Measurements from ENCODE around the gene OLR1. TPM values are rescaled to one million over a fixed set of nuclear protein-coding genes. Genes with fewer than 3 reads are reported as not detected.
A peak's percentile ranks its signal among the peaks of the same experiment; 100 is the strongest.

OLR1 gene
- total RNA-seq, 4 donors from 2014 or later = not detected

- intact Hi-C loops (cut with DNase I; ENCODE audit: low total_unique reads) = no loop called here
- H3K4me3 ChIP-seq (ENCODE audit: low read depth, poor library complexity, severe bottlenecking) = no peak overlapping the region
- 34 to 40% methylated on average over 11 of the region's 11 CpGs for WGBS, 2 donors
- DNase-seq (ENCODE audit: low spot score in 2 of 2) = no peak
- no peak for TF ChIP-seq POLR2A (IDR thresholded peaks at IDR 0.05)
Measured at GRCh38 chr12:10186299-10186698, 14.4 kb upstream of the OLR1 start.

GRCh38 chr12:10184261-10184843 lies 12.4 kb upstream of the OLR1 start:
- H3K4me3 ChIP-seq (ENCODE audit: low read depth, poor library complexity, severe bottlenecking) = no peak overlapping the region
- DNase-seq (ENCODE audit: low spot score in 2 of 2) = no peak
- intact Hi-C loops (cut with DNase I; ENCODE audit: low total_unique reads) = no loop called here
- 59 to 69% methylated on average over 7 of the region's 7 CpGs for WGBS, 2 donors
- no peak for TF ChIP-seq POLR2A (IDR thresholded peaks at IDR 0.05)
- TF ChIP-seq, protein P1, sequence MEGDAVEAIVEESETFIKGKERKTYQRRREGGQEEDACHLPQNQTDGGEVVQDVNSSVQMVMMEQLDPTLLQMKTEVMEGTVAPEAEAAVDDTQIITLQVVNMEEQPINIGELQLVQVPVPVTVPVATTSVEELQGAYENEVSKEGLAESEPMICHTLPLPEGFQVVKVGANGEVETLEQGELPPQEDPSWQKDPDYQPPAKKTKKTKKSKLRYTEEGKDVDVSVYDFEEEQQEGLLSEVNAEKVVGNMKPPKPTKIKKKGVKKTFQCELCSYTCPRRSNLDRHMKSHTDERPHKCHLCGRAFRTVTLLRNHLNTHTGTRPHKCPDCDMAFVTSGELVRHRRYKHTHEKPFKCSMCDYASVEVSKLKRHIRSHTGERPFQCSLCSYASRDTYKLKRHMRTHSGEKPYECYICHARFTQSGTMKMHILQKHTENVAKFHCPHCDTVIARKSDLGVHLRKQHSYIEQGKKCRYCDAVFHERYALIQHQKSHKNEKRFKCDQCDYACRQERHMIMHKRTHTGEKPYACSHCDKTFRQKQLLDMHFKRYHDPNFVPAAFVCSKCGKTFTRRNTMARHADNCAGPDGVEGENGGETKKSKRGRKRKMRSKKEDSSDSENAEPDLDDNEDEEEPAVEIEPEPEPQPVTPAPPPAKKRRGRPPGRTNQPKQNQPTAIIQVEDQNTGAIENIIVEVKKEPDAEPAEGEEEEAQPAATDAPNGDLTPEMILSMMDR (IDR thresholded peaks at IDR 0.05) = no peak

DNA sequence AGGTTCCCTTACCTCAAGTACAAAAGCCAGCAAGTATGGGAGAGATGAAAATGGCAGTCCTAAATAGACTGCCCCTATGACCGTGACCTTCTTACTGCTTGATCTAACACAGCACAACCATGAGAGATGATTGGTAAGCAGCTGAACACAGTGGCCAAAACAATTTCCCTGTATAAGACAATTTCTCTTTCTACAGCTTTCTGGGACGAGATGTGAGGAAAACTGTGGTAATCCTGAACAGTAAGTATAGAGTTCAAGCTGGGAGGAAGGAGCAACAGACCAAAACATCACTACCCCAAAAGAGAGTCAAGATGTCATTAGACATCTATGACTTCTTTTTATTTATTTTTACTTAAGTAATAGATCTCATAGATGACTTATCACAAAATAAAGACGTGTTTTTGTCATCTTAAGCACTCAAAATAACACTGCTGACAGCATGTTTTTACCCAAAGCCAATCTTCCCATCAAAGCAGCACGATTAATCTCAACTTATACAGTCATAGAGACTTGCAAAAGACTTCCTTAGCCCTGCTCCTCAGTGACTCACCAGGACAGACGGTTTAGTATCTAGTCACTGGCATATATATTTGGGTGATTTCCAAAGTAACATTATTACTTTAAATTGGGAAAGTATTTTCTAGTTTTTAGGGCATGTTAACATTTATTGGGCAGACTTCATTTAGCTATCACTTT lies 10.6 kb upstream of the OLR1 start:
- intact Hi-C loops (cut with DNase I; ENCODE audit: low total_unique reads) = no loop called here
- H3K4me3 ChIP-seq (ENCODE audit: low read depth, poor library complexity, severe bottlenecking) = no peak overlapping the region
- TF ChIP-seq, protein P1 (IDR thresholded peaks at IDR 0.05) = no peak
- TF ChIP-seq POLR2A (IDR thresholded peaks at IDR 0.05) = no peak
- WGBS, 2 donors = 37 to 46% methylated on average over 5 of the region's 5 CpGs
- DNase-seq (ENCODE audit: low spot score in 2 of 2) = no peak

DNA sequence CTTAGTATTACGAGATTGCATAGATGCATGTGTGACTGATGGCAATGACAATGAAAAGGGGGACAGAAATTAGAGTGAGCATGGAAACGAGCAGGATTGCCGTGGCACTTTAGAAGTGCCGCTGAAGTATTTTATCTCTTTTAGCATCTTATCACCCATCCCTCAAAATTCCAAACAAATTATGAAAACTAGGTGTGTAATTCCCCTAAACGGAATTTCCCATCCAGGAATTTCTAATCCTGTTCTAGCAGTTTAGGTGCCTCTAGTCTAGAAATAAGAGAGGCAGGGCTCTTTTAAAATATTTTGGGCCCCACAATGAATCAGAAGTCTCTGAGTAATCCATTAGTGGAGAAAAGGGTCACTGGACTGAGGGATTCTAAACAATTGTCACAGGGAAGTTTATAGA lies 7.8 kb upstream of the OLR1 start:
- WGBS, 2 donors = 46 to 54% methylated on average over 5 of the region's 5 CpGs
- DNase-seq (ENCODE audit: low spot score in 2 of 2) = no peak
- no peak overlapping the region for H3K4me3 ChIP-seq (ENCODE audit: low read depth, poor library complexity, severe bottlenecking)
- intact Hi-C loops (cut with DNase I; ENCODE audit: low total_unique reads) = no loop called here
- TF ChIP-seq POLR2A (IDR thresholded peaks at IDR 0.05) = no peak
- TF ChIP-seq, protein P1 (IDR thresholded peaks at IDR 0.05) = no peak

DNA sequence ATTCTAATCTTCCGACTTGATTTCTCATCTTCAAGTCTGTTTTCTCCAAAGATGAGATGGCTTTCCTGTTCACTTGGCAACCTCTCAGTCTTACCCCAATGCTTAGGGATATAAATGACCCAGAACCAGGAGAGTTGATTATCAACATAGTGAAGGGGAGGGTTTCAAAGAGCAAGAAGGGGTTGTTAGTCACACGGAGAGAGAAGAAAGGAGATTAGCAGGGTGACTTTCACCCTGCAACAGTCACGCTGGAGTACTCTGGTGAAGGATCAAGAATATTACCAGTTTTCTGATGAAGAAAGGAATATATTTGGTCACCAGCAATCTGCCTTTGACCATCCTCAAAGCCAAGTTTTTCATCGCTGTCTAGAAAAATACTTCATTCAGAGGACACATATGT lies 6.9 kb upstream of the OLR1 start, which contains the start of gene TMEM52B:
TSS of gene TMEM52B (plus strand) at position 212 of the 400 bp plus-strand sequence. CDS start 543 bp downstream, outside the sequence.
- DNase-seq (ENCODE audit: low spot score in 2 of 2) = no peak
- intact Hi-C loops (cut with DNase I; ENCODE audit: low total_unique reads) = no loop called here
- 78 to 81% methylated on average over 4 of the region's 4 CpGs for WGBS, 2 donors
- no peak within 1 kb of the TSS for H3K4me3 ChIP-seq (ENCODE audit: low read depth, poor library complexity, severe bottlenecking)
- TF ChIP-seq, protein P1 (IDR thresholded peaks at IDR 0.05) = no peak
- TF ChIP-seq POLR2A (IDR thresholded peaks at IDR 0.05) = no peak

GRCh38 chr12:10175846-10176636 lies 4.1 kb upstream of the OLR1 start:
- 44 to 57% methylated on average over 5 of the region's 5 CpGs for WGBS, 2 donors
- H3K4me3 ChIP-seq (ENCODE audit: low read depth, poor library complexity, severe bottlenecking) = no peak overlapping the region
- DNase-seq (ENCODE audit: low spot score in 2 of 2) = peak in 1 of 2 donors; percentile 30
- intact Hi-C loops (cut with DNase I; ENCODE audit: low total_unique reads) = no loop called here
- TF ChIP-seq, protein P1 (IDR thresholded peaks at IDR 0.05) = no peak
- TF ChIP-seq POLR2A (IDR thresholded peaks at IDR 0.05) = no peak

Data from lower leg skin (tissue), 4 donors.